GM20000 (cell line): Measurements from ENCODE around the gene FAM227B.

Source experiments
- DNase-seq: peaks from one replicate; pipeline ENCODE4 v3.0.0; 2012; ENCODE audit warnings: low spot score
- TF ChIP-seq, protein P1 (sequence below): IDR thresholded peaks from 2 replicates; pipeline ENCODE4 v1.5.1; 2012; ENCODE audit warnings: mild to moderate bottlenecking, control low read depth; ENCODE audit errors: extremely low read depth, missing control alignments

Gene FAM227B

DNA sequence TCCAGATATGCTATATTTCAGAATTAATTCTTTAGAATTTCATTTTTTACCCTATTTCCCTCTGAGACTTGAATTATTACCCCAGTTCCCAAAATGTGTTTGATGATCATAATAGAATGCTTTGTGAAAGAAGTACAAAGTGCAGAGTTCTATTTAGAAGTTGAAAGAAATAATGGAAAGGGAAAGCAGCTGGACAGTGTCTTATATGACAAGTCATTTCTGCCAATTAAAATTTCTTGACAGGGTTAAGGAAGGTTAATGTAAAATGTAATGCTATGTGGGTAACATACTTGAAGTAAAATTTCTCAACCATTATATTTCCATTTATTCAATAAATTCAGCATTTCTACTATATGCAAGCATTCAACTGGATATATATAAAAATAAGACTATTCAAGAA lies 164.5 kb downstream of the FAM227B start:
- TF ChIP-seq, protein P1, sequence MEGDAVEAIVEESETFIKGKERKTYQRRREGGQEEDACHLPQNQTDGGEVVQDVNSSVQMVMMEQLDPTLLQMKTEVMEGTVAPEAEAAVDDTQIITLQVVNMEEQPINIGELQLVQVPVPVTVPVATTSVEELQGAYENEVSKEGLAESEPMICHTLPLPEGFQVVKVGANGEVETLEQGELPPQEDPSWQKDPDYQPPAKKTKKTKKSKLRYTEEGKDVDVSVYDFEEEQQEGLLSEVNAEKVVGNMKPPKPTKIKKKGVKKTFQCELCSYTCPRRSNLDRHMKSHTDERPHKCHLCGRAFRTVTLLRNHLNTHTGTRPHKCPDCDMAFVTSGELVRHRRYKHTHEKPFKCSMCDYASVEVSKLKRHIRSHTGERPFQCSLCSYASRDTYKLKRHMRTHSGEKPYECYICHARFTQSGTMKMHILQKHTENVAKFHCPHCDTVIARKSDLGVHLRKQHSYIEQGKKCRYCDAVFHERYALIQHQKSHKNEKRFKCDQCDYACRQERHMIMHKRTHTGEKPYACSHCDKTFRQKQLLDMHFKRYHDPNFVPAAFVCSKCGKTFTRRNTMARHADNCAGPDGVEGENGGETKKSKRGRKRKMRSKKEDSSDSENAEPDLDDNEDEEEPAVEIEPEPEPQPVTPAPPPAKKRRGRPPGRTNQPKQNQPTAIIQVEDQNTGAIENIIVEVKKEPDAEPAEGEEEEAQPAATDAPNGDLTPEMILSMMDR = no peak
- DNase-seq = no peak

DNA sequence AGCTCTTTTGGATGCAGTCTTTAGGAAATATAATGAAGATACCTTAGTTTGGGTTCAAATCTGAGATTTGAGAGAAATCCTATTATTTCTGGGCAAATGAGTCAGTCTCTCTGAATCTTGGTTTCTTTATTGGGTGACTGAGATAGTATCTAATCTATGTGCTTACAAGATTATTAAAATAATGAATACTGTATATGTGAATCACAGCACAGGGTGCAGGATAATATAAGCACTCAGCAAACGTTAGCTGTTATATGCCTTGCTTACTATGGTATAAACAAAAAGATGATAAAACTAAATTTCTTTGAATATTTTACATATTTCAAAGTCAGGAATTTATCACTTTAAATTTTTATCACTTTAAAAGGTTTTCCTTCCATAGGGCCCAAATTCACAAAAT lies 168.0 kb downstream of the FAM227B start:
- TF ChIP-seq, protein P1 = no peak
- no peak for DNase-seq

- TF ChIP-seq, protein P1 = no peak
- DNase-seq = no peak
Measured at GRCh38 chr15:49441816-49442215, 178.8 kb downstream of the FAM227B start.

- TF ChIP-seq, protein P1 = no peak
Measured at GRCh38 chr15:49441356-49441755, 179.3 kb downstream of the FAM227B start.

DNA sequence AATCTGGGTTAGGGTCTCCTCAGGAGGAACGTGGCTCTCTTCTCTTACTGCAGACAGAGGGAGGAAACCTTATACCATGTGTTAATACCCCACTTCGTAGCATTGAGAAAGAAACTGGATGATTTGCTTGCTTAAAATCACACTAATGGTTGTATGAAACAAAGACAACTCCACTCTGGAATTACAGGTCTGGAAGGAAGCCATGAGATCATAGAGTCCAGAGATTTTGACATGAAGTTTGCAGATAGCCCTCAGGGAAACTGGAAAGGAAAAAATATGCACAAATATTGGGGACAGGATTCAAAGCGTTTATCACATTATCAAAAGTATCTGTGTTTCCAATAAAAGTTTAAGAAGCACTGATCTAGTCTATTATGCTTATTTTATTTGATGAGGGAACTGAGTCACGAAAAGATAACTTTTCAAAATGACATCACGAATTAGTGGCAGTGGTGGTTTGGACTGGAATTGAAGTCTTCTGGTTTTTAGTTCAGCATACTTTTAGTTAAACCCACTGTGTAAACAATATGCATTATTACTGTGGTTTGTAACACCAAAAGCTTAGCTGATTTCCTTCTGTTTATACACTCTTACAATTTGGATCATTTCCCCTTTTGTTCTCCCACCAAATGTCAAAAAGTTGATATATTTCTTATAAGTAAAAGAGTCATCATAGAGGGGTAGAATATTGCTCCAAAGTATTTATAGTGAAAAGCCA lies 180.8 kb downstream of the FAM227B start:
- TF ChIP-seq, protein P1 = no peak
- no peak for DNase-seq

More at GRCh38 chr15:49441356-49441755, 179.3 kb downstream of the FAM227B start:
- DNase-seq = no peak

DNA sequence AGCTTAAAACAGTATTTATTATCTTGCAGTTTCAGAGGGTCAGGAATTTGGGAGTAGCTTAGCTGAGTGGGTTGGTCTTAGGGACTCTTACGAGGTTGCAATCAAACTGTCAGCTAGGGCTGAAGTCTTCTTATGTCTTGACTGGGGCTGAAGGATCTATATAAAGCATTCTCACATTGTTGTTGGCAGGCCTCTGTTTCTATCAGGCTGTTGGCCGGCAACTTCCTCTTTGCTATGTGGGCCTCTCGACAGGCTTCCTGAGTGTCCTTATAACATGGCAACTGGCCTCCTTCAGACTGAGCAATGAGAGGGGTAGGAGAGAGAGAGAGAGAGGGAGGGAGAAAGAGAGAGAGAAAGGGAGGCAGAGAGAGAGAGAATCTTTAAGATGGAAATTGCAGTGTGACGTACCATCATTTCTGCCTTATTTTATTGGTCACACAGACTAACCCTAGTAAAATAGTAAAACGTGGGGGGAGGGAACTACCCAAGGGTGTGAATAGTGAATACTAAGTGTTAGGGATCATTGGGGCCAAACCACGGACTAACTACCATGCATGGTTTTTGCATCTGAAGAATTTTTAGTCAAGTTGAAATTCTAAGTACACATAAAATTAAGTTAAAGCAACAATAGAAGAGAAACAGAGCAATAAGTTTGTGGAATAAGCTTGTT lies 181.5 kb downstream of the FAM227B start:
- peak; percentile 4 for DNase-seq
- TF ChIP-seq, protein P1 = no peak

DNA sequence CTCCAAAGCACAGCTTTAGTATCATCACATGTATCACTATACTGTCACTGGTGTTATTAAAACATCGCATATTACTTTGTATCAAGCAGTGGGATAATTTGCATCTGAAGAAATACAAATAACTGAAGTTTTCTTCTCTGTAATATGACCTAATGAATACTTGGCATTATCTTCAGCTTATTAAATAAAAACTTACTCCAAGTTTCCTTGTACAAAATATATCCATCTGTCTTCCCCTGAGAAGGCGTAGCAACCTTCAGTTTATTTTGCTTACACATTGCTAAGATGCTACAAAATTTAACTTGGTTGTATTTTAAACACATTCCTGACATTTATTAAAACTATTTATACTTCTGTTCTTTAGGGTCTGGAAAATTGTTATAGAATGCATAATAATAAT lies 183.9 kb downstream of the FAM227B start:
- DNase-seq = no peak
- TF ChIP-seq, protein P1 = no peak
